Ishikawa (cell line): ENCODE results near the gene CYB561D1.

Source experiments
- CEBPB ChIP-seq: IDR thresholded peaks from 2 replicates; pipeline ENCODE4 v1.6.1; 2012
- CREB1 ChIP-seq: IDR thresholded peaks from 2 replicates; pipeline ENCODE4 v1.6.1; 2012; ENCODE audit warnings: low read depth
- EGR1 ChIP-seq: IDR thresholded peaks from 2 replicates; pipeline ENCODE4 v1.6.1; 2012
- EP300 ChIP-seq: IDR thresholded peaks from 2 replicates; pipeline ENCODE4 v1.6.1; 2012; ENCODE audit warnings: borderline replicate concordance
- FOXM1 ChIP-seq: IDR thresholded peaks from 2 replicates; pipeline ENCODE4 v1.6.1; 2012; ENCODE audit warnings: low read depth, borderline replicate concordance
- MAX ChIP-seq: IDR thresholded peaks from 2 replicates; pipeline ENCODE4 v1.6.1; 2012
- NFIC ChIP-seq: IDR thresholded peaks from 2 replicates; pipeline ENCODE4 v1.6.1; 2012
- RAD21 ChIP-seq: IDR thresholded peaks from 2 replicates; pipeline ENCODE4 v1.6.1; 2012; ENCODE audit warnings: low read depth
- REST ChIP-seq: IDR thresholded peaks from 2 replicates; pipeline ENCODE4 v1.6.1; 2012; ENCODE audit warnings: low read depth, mild to moderate bottlenecking
- TAF1 ChIP-seq: IDR thresholded peaks from 2 replicates; pipeline ENCODE4 v1.6.1; 2012; ENCODE audit warnings: low read depth, mild to moderate bottlenecking
- TCF12 ChIP-seq: IDR thresholded peaks from 2 replicates; pipeline ENCODE4 v1.6.1; 2012; ENCODE audit warnings: low read depth
- TEAD4 ChIP-seq: IDR thresholded peaks from 2 replicates; pipeline ENCODE4 v1.6.1; 2012
- YY1 ChIP-seq: IDR thresholded peaks from 2 replicates; pipeline ENCODE4 v1.6.1; 2012; ENCODE audit warnings: low read depth
- ZBTB7A ChIP-seq: IDR thresholded peaks from 2 replicates; pipeline ENCODE4 v1.6.1; 2012; ENCODE audit warnings: low read depth
- TF ChIP-seq, protein P1 (sequence below): IDR thresholded peaks from 2 replicates; pipeline ENCODE4 v1.6.1; 2012

Gene CYB561D1

DNA sequence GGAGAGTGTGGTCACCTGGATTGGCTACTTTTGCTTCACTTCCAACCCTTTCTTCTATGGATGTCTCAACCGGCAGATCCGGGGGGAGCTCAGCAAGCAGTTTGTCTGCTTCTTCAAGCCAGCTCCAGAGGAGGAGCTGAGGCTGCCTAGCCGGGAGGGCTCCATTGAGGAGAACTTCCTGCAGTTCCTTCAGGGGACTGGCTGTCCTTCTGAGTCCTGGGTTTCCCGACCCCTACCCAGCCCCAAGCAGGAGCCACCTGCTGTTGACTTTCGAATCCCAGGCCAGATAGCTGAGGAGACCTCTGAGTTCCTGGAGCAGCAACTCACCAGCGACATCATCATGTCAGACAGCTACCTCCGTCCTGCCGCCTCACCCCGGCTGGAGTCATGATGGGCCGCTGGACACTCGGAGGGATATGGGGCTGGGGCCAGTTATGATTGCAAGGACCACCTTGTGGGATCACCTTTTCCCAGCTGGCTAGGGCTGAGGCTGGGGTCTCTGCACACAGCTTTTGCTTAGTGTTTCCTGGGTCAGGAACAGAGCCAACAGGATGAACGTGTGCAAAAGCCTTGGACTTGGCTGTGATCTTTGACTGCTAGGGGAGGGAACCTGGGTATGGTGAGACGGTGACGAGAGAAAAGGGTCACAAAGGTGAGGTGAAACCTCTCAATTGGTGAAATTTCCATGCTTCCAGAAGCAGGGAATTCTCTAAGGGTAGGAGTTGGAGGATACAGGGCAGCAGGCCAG is 50.3 kb downstream of the CYB561D1 start:
- TF ChIP-seq MAX (no peak), RAD21 (no peak), TAF1 (no peak), ZBTB7A (no peak), EP300 (no peak), EGR1 (no peak), YY1 (no peak), NFIC (no peak), REST (no peak), CREB1 (no peak), TEAD4 (no peak), FOXM1 (no peak), CEBPB (no peak), TCF12 (no peak)
- TF ChIP-seq, protein P1, sequence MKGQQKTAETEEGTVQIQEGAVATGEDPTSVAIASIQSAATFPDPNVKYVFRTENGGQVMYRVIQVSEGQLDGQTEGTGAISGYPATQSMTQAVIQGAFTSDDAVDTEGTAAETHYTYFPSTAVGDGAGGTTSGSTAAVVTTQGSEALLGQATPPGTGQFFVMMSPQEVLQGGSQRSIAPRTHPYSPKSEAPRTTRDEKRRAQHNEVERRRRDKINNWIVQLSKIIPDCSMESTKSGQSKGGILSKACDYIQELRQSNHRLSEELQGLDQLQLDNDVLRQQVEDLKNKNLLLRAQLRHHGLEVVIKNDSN: no peak

GRCh38 chr1:109546311-109547109 is 52.6 kb downstream of the CYB561D1 start:
- peak; percentile 97 for TF ChIP-seq RAD21
- TF ChIP-seq YY1: peak; percentile 90
- no peak for TF ChIP-seq ZBTB7A

GRCh38 chr1:109547463-109548320 is 53.8 kb downstream of the CYB561D1 start:
- TF ChIP-seq CEBPB (no peak), MAX (no peak), TAF1 (no peak), TEAD4 (no peak)

DNA sequence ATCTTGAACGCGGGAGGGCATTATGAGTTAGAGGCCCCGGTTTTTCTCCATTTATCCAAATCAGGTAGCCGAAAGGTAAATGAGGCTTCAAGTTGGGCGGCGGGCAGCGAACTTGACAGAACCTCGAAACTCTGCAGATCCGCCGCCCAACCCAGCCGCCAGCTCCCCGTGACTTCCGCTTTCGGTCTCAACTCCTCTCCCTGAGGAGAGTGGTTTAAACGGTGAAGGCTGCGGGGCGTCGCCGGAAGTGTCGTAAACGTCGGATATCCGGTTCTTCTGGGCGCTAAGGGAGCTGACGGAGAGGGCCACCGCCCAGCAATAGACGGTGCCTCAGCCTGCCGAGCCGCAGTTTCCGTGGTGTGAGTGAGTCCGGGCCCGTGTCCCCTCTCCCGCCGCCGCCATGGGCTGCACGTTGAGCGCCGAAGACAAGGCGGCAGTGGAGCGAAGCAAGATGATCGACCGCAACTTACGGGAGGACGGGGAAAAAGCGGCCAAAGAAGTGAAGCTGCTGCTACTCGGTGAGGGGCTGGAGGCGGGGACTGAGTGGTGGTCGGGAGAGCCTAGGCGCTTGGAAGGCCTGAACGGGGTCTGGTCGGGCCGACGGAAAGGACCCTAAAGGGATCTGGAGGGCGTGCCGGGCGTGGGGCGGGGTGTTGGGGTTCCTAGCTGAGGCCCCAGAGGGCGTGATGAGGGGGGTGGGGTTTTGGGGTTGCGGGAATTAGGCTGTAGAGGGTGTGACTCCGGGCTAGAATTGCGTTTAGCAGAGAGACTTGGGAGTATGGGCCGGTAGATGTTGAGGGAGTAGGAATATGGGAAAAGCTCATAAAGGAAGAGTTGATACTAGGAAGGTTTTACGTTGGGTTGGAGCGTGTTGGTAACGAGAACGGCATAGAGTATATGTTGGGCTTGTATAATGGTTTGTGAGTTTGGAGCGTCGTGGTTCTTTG is 54.7 kb downstream of the CYB561D1 start, which contains the start of gene GNAI3:
Gene GNAI3 (plus strand): TSS at position 295 of the 947 bp plus-strand sequence. CDS start 106 bp downstream, at position 401.
- TF ChIP-seq TAF1 (peak; percentile 88), CEBPB (no peak), CREB1 (peak; percentile 73), EGR1 (no peak), ZBTB7A (no peak), TCF12 (0 out of 2 replicates have a peak, but pooled peaks have one; percentile 54), FOXM1 (peak; percentile 75; the same call in 1 of the 2 replicates), TEAD4 (no peak), YY1 (peak; percentile 60; the same call in 1 of the 2 replicates), REST (no peak; the same call in 1 of the 2 replicates), NFIC (0 out of 2 replicates have a peak, but pooled peaks have one; percentile 29), EP300 (no peak), MAX (peak; percentile 74; the same call in 1 of the 2 replicates), RAD21 (no peak)
- TF ChIP-seq, protein P1: peak; percentile 80
